ENCODE measurements around the gene OVOL2. TPM values are rescaled to one million over a fixed set of nuclear protein-coding genes. Genes with fewer than 3 reads are reported as not detected.

Gene OVOL2
- total and polyA plus RNA-seq, 2 donors (not counting 1 experiment from before 2014, with no cell fraction given), result not detected

GRCh38 chr20:17998446-17998845 is 59.3 kb downstream of the OVOL2 start:
- POLR2A ChIA-PET, result interaction anchor here (0.9 kb wide), 1 partner anchor 35 kb away, joined by 6 read pairs; no protein-coding TSS in a partner anchor
- Histone ChIP-seq H2AFZ (ENCODE audit: insufficient read depth, low read depth, low read length, poor library complexity, severe bottlenecking) (no peak overlapping the region), H3K9me3 (ENCODE audit: control extremely low read depth in 1 of 3, control insufficient read depth in 2 of 3, insufficient read depth in 1 of 3, low read length in 2 of 3) (no peaks in the 10 kb centered on the region), H4K20me1 (ENCODE audit: control insufficient read depth, insufficient read depth, low read length, poor library complexity, severe bottlenecking) (no peaks in the 10 kb centered on the region), H3K79me2 (ENCODE audit: control insufficient read depth, insufficient read depth, low read length) (no peaks in the 10 kb centered on the region), H3K36me3 (replicated peaks in 1 of 2; ENCODE audit: control extremely low read depth in 1 of 2, control insufficient read depth in 1 of 2, extremely low read depth in 1 of 2, insufficient read depth in 2 of 2, low read length in 1 of 2) (no peaks in the 10 kb centered on the region), H3K4me2 (replicated peaks; ENCODE audit: low read depth, low read length, poor library complexity, severe bottlenecking) (no peak overlapping the region), H3K9ac (ENCODE audit: low read length) (no peak overlapping the region), H3K4me3 (ENCODE audit: control extremely low read depth in 1 of 5, extremely low read depth in 1 of 5, insufficient read depth in 1 of 5, low read depth in 2 of 5, low read length in 4 of 5) (no peak overlapping the region), H3K4me1 (ENCODE audit: control insufficient read depth in 2 of 2, insufficient read depth in 2 of 2, low read length in 2 of 2) (peaks cover 24 to 26% of the 10 kb centered on the region in 2 donors), H3K27me3 (replicated peaks in 1 of 4; ENCODE audit: control extremely low read depth in 1 of 4, control insufficient read depth in 3 of 4, insufficient read depth in 4 of 4, low read length in 3 of 4) (no peaks in the 10 kb centered on the region), H3K27ac (ENCODE audit: low read length in 2 of 2) (no peak overlapping the region)
- TF ChIP-seq EZH2 (IDR thresholded peaks at IDR 0.05; ENCODE audit: borderline replicate concordance, insufficient read depth, low read depth, low read length, poor library complexity, severe bottlenecking), result no peak
- TF ChIP-seq CTCF (IDR thresholded peaks at IDR 0.05), result no peak
- H3K27me3 Mint-ChIP-seq, result peaks cover 3% of the 10 kb centered on the region
- H3K27ac Mint-ChIP-seq, result no peak overlapping the region
- no peak overlapping the region for H3K4me3 Mint-ChIP-seq
- WGBS (ENCODE audit: insufficient coverage), result 78% methylated on average over 5 of the region's 5 CpGs
- ATAC-seq (ENCODE audit: low read depth) (no peak), DNase-seq (no peak)
- H3K9me3 Mint-ChIP-seq (ENCODE audit: insufficient read depth), result no peaks in the 10 kb centered on the region
- intact Hi-C loops (cut with micrococcal nuclease), result loop anchor here (5.0 kb wide), 1 partner anchor 41 kb away; no protein-coding TSS in a partner anchor
- peaks cover 23% of the 10 kb centered on the region for H3K4me1 Mint-ChIP-seq
- CTCF ChIA-PET, result interaction anchor here (0.6 to 8.0 kb wide), 14 partner anchors 9 to 494 kb away, joined by 3 to 54 read pairs (median 4); partner anchors contain the start of gene RRBP1
